AG20443 (cell line): ENCODE data around the gene CBR1.
"Not testable (repeated sequence)": the region's sequence is repeated elsewhere in the genome, so short reads cannot be mapped to it uniquely, and the experiment has no call there.

Source experiments
- DNase-seq: peaks from one replicate; pipeline ENCODE4 v3.0.0; 2012; ENCODE audit warnings: low spot score, mixed read lengths

Gene CBR1

DNA sequence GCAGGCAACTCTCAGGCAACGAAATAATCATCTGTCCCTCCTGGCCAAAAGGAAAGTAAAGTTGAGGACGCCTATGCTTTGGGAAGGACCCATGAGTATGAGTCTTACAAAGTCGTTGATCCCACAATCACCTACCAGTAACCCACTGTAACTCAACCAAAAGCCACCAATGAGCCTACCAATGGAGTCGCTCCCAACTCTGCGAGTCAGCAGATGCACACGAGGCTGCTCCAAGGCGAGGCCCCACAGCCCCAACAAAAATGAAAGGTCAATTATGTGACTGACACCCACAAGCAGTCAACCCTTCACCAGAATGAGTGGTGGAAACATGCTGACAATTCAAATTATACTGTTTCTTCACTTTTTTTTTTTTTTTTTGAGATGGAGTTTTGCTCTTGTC lies 21.5 kb upstream of the CBR1 start:
- DNase-seq = no peak

DNA sequence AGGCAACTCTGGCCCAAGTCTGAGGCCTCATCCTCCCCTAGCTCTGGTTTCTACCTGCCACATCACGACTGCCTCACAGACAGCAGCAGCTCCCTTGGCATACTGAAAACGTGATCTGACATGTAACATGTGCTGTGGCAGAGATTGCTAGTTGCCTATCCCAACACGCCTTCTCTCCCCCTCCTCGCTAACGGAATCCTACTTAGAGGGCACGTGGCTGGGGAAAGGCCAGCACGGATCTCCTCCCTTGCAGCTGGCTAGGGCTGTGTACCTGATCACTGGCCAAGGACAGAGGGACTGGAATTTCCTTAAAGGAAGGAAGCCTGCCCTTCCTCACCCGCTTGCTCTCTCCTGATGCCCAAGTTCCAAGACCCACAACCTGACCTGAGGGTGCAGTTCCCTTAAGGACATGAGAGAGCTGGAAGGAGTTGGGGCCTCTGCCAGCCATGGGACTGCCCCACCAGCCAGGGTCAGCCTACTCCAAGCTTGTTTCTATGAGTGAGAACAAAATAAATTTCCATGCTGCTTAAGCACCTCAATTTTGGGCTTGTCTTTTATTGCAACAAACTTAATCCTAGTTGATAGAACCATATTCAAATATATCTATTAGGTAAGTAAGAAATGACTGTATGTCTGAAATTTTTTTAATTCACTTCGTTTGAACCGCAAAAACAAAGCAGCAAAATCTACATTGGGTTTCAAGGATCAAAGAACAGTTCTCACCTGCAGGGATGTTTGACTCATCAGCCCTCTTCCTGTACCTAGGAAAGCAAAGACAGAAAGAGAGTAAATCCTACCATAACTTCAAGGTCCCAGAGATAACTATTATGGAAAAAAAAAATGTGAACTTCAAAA lies 16.7 kb upstream of the CBR1 start:
- no peak for DNase-seq

DNA sequence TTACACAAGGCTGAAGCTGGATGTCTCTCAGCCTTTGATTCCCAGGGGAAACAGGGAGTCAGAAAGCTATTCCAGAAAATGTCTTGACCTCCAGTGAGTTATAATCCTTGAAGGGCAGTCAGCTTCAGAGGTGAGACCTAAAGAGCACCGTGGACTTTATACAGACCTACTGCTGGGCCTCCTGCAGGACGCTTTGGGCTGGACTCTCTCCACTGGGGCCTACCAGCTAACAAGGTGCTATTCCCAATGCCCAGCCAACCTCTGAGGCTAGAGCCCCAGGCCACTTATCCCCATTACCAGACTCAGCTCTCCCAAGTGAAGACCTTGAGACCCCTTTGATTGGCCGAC lies 16.1 kb upstream of the CBR1 start:
- no peak for DNase-seq

DNA sequence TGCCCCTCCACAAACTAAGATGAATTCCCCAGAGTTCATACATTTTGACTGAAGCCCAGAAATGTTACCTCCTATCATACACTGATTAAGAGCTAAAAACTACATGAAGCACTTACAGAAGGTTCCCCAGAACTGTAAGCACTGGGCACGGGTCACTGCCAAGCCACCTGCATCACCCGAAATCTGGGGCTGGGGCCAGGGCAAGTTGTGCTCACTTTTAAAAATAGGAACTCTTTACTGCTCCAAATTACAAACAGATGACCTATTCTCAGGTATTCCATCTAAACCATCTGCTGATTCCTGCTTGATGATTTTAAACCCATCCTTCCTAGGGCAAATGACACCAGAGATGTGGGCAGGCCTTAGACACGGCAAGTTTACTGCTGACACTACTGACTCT lies 14.3 kb upstream of the CBR1 start:
- no peak for DNase-seq

DNA sequence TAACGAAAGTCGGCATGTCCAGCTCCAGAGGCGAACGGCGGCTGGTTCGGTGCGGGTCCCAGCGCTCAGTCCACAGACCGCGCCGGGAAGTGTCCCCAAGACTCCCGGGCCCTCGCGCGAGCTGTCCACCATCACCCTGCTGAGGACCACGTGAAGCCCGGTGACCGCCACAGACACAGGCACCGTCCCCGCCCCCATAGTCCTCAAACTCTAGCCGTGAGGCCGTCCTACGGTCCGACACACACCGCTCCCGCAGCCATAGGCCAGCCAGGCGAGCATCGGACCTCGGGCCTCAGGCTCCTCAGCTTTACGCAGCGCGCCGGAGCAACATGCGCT lies 10.0 kb upstream of the CBR1 start:
- peak; percentile 69 for DNase-seq

DNA sequence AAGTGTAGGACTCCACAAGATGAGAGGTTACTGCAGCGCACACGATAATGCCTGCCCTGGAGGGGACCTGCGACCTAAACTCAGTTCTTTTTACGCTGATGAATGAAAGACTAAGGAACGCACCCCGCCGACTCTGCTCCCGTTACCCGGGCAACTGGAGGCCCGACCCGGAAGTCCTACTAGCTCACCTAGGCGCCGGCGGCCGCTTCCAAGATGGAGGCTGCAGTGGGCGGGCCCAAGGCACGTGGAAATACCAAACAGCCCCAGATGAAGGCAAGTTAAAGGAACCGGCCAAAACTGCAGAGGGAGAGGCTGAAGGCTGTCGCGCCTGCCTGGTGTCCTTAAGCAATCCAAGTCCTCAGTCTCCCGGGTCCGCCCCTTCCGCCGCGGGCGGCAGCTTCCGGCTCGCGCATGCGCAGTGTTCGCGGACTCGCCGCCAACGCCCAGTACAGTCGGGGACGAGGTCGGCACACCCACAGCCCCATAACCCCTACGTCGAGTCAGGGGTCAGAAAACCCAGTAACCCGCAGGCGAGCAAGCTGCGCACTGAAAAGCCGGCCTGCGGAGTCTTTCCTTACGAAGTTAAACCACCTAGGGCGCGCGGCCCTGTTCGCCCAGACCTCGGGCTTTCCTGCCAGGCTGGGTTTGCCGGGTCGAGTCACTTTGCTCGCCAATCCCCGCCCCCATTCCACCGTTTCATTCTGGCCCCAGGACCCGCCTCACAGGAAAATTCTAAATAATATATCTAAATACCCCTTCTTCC lies 9.5 kb upstream of the CBR1 start, which contains the start of gene SETD4:
Gene SETD4, minus strand, starts transcription at position 368 of the 763 bp plus-strand sequence. CDS start 1,638 bp downstream, outside the sequence.
- peak; percentile 99 for DNase-seq

DNA sequence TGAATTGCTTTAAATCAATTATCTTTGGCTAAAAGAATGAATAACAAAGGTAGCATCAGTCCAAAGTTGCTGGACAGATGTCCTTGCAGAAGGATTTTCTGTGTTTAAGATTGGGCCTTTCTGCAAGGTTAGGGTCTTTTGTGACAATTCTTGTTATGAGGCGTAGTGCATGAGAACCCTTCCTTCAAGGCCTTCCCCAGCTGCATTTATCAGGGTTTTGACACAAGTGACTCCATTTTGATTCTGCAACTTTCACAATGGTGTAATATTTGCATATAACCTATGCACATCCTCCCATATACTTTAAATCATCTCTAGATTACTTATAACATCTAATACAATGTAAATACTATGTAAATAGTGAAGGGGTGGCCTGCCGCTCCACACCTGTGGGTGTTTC lies 8.4 kb upstream of the CBR1 start:
- DNase-seq = no peak

DNA sequence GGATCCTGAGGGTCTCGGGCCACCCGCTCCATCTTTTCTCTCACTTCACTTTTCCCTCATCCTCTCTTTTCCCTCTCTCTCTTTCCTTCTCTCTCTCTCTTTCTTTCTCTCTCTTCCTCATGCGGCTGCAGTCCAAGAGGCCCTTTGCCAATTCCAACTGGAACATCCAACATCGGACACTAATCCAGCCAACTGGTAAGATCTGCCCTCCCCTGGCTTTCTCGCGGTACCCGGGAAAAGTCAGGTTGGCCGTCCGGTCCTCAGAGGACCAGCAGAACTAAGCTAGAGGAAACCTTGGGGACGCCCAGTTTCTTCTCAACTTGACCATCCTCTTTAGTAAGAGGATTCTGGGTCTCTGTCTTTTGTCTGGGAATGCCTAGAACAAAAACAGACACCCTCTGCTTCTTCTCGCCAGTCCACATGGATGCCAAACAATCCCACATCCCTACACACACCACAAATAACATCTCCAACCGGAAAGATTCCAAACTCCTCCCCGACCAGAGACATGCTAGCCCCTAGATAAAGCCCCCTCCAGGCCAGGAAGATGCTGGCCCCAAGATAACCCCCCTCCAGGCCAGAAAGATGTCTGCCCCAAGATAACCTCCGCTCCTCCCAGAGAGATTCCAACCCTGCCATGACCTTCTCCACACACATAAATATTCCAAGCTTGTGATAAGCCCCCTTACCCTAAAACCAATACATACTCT lies 6.3 kb upstream of the CBR1 start:
- DNase-seq = no peak

DNA sequence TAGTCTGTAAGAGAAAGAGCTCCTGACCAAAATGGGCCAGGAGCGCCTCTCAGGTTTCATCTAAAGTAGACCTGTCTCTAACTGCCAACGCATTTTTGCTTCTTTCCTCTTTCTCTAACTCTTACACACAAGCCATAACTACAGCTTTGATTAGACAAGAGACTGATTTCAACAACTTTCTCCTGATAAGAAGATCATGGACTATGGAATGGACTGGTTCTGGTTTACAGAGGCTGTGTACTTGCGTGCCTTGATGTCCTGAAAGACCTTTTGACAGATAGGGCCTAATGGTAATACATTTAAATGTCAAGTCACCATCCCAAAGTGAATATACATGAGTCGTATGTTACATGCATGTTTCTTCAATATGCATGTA lies 5.8 kb upstream of the CBR1 start:
- DNase-seq = no peak

DNA sequence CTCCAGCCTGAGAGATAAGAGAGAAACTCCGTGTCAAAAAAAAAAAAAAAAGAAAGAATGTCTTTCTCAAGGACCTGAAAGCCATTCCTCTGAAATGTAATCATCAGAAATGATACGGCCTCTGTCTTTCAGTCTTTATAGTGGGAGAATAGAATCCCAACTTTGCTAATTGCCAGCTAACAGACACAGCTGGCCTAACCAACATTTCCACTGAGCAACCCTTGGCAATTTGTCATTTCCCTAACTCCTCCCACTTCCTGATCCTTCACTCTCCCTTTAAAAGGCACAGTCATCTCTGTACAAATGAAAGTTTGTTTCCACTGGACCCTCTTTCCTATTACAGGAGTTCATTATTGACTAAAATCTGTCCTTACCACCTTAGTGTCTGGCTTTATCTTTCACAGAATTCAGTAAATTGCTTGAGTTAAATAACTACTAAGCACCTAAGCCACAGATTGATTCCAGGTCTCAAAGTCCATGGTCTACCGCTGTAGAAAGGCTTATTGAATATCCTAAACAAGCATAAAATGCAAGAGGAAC lies 4.3 kb upstream of the CBR1 start:
- DNase-seq = peak; percentile 59

DNA sequence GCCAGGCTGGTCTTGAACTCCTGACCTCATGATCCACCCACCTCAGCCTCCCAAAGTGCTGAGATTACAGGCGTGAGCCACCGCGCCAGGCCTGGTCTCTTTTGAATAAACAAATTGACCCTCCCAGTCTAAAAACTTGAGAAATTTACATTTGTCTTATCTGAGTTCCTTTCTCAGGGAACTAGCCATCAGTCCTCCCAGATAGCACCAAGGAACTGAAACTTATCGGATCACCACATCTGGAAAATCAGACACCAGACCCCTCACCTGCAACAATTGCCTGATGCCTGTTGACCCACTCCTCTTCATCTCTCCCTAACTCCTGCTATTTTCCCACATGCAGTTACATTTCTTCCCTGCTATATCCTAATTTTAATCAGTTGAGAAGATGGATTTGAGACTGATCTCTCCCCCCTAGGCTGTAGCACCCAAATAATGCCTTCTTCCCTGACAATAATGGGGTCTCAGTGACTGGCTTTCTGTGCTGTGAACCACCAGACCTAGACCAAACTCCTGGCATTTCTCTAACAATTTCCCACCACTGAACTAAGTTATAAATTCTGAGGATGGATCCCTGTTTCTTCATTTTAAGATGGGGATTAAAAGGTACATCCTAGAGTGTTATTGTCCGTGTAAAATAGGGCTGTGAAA lies 951 bp upstream of the CBR1 start:
- no peak for DNase-seq

DNA sequence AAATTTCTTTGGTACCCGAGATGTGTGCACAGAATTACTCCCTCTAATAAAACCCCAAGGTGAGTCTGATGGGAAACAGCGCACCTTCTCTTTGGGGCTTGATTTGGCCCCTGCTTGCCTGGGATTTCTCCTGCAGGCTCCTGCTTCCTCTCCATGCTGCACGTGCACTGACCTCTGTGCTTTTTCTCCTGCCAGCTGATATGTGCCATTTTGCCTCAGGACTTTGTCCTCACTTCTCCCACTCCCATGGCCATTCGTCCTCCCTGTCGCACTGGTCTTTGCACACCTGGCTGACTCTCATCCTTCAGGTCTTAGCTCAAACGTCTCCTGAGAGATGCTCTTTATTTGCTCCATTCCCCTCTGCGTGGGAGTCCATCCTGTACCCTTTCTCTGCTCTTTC lies 1.2 kb downstream of the CBR1 start:
- DNase-seq = no peak

DNA sequence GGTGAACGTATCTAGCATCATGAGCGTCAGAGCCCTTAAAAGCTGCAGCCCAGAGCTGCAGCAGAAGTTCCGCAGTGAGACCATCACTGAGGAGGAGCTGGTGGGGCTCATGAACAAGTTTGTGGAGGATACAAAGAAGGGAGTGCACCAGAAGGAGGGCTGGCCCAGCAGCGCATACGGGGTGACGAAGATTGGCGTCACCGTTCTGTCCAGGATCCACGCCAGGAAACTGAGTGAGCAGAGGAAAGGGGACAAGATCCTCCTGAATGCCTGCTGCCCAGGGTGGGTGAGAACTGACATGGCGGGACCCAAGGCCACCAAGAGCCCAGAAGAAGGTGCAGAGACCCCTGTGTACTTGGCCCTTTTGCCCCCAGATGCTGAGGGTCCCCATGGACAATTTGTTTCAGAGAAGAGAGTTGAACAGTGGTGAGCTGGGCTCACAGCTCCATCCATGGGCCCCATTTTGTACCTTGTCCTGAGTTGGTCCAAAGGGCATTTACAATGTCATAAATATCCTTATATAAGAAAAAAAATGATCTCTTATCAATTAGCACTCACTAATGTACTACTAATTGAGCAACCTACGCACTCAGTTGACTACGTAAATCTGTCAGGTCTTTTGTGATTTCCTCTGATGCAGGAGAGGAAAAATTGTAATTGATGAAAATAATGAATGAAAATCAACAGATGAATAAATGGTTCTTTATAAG lies 2.8 kb downstream of the CBR1 start:
- DNase-seq = no peak

DNA sequence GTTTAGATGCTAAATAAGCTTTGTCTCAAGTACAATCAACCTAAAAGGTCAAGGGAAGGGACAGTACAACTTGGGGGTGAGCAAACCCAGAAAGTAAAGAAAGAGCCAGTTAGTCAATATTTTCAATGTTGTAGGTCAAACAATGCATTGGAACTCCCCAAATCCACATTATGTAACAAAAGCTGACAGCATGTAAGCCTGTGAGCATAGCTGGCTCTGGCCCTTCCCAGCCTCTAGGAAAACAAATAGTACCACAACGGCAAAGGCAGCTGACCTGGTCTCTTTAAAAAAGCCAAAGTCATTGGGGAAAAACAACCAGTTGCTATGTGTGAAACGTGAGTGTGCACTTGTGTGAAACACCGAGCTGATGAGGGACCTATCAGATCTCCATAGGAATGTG lies 3.4 kb downstream of the CBR1 start:
- no peak for DNase-seq

DNA sequence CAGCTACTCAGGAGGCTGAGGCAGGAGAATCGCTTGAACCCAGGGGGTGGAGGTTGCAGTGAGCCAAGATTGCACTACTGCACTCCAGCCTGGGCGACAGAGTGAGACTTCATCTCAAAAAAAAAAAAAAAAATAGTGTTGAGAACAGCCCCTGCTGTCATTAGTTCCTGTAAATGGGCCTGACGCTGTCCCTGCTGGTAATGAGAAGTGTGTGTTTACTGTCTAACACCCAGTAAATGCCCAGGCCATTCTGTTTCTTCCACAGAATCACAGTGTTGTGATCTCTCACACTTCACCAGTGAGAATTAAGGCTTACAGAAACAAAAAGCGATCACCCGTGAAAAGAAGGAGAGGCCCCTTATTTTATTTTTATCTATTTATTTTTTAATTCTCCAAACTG lies 4.1 kb downstream of the CBR1 start:
- not testable (repeated sequence) for DNase-seq

DNA sequence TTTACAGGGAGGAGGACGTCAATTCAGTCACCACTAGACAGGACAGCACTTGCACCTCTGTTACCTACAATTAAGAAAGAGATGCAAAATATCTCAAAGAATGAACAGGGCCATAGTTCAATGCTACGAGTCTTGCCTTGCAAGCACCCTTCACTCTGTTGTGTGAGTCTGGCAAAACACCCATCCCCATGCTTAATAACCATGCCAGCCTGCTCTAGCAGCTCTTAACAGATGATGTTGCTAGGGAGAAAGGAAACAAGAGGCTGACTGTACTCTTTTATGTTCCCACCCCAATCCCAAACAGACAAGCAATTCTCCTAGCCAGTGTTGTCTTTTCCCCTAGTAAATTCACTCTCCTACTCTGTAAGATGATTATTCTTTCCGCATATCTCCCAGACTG lies 5.3 kb downstream of the CBR1 start:
- DNase-seq = no peak

DNA sequence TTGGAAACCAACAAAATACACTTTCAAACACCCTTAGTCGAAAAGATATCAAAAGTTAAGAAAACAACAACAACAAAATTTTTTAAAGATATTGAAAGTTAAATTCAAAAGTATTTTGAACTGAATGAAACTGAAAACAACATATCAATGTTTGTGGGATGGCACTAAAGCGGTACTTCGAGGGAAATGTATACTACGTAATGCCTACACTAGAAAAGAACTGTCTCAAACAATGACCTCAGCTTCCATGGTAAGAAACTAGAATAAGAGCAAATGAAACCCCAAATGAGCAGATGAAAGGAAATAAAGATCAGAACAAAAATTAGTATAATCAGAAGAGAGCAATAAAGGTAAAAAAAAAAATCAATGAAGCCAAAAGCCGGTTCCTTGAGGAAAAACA lies 6.1 kb downstream of the CBR1 start:
- no peak for DNase-seq

DNA sequence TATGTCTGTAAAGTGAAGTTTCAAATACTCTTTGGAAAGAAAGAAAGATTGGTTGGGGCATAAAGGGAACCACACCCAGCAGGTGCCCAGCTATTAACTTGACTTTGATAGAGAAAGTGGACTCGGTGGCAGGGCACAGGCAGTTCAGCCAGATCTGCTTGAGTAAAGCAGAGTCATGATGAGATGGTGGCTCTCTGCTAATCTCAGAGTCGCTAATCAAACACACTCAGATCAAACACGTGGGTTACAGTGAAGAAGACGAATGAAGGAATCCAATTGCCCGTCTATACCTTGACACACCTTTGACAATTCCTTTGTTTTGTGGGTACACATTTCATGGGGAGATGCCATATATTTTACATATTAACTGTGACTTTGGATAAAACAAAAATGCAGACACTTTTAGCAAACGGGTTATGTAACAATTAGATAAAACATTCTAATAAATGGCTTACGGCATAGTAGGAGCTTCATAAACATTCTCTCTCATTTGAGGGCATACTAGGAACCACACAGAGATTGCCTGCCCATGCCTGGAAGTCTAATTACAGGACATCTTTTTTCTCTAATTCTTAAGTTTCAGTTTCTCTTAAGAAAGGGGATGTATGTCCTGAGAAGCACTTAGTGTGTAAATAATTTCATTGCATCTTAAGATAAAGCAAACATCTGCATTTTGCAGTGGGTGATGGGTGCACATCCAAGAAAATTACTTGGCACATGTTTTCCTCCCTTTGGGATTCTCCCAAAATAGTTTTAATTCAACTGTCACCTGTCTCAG lies 7.2 kb downstream of the CBR1 start:
- DNase-seq = no peak

DNA sequence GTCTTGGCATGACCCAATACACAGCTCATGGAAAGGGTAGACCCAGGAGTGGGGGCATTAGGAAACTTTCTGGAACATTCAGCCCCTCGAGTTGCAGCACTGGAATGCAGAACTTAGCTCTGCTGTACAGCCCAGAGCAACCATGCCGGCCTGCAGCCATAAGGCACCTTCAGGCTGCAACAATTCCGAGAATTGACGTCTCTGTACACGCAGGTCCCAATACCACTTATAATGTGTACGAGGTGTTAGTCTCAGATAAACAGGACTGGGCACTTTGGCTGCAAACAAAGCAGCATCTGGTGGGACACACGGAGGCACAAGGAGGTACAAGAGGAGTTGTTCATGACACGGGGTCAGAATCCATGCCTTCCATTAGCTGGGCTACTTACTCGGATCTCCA lies 7.9 kb downstream of the CBR1 start:
- no peak for DNase-seq

DNA sequence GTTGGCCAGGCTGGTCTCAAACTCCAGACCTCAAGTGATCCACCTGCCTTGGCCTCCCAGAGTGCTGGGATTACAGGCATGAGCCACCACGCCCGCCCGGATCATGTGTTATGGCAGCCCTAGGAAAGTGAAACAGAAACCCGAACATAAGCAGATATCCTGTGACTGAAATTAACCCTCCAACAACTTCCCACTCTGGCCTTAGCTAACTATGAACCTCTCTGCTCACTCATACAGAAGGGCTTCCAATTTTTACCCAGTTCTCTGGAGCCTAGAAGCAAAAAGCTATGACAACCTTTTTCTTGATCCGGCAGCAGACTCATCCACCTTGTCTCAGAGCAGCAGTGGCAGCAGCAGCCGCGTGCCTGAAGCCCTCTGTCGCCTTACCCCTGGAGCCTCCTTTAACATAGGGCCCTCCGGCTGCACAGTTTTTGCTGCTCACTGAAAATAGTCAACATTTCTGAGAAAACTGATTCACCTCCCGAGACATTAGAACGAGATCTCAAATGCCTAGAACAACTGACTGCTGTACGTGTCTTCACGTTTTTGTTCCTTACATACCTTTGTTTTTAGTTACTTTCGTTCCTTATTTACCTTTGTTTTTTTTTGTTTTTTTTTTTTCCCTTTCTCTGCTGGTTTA lies 9.3 kb downstream of the CBR1 start:
- no peak for DNase-seq
